Activated CD8-positive, alpha-beta memory T cell treated with anti-CD3 and anti-CD28 coated beads for 24 hours (primary cell): Measurements from ENCODE around the gene ZC3H18.

ENCODE experiments used
- DNase-seq: peaks from one replicate; pipeline ENCODE4 v3.0.0-alpha.2; 2020

The ZC3H18 gene

GRCh38 chr16:88642881-88643643, 72.9 kb downstream of the ZC3H18 start:
- DNase-seq = no peak

- DNase-seq = no peak
Measured at GRCh38 chr16:88643644-88643932, 73.4 kb downstream of the ZC3H18 start.

- no peak for DNase-seq
Measured at GRCh38 chr16:88645455-88645854, 75.3 kb downstream of the ZC3H18 start.

- DNase-seq = no peak
Measured at GRCh38 chr16:88645941-88646340, 75.7 kb downstream of the ZC3H18 start.

- no peak for DNase-seq
Measured at GRCh38 chr16:88646345-88647034, 76.3 kb downstream of the ZC3H18 start.

- no peak for DNase-seq
Measured at GRCh38 chr16:88647178-88648070, 77.2 kb downstream of the ZC3H18 start.

GRCh38 chr16:88649195-88649923, 79.2 kb downstream of the ZC3H18 start:
- DNase-seq = no peak

- DNase-seq = peak; percentile 82
Measured at GRCh38 chr16:88649924-88650748, 79.9 kb downstream of the ZC3H18 start.

GRCh38 chr16:88650749-88651275, 80.6 kb downstream of the ZC3H18 start, which contains the start of gene CYBA:
Gene CYBA, minus strand, starts transcription at chr16:88651053. Its CDS starts 40 bp downstream, at chr16:88651013.
- DNase-seq = peak; percentile 93

- DNase-seq = peak; percentile 85
Measured at GRCh38 chr16:88651276-88651988, 81.2 kb downstream of the ZC3H18 start.

- DNase-seq = no peak
Measured at GRCh38 chr16:88651989-88652761, 82.0 kb downstream of the ZC3H18 start.

GRCh38 chr16:88652762-88653063, 82.5 kb downstream of the ZC3H18 start:
- no peak for DNase-seq

GRCh38 chr16:88653101-88653500, 82.9 kb downstream of the ZC3H18 start:
- no peak for DNase-seq

- DNase-seq = no peak
Measured at GRCh38 chr16:88653596-88654362, 83.6 kb downstream of the ZC3H18 start.

GRCh38 chr16:88654363-88655052, 84.3 kb downstream of the ZC3H18 start:
- no peak for DNase-seq

- no peak for DNase-seq
Measured at GRCh38 chr16:88655053-88655732, 85.0 kb downstream of the ZC3H18 start.

GRCh38 chr16:88655733-88656281, 85.6 kb downstream of the ZC3H18 start:
- no peak for DNase-seq
